ENCODE measurements around the gene WDR87.

The WDR87 gene

GRCh38 chr19:37905946-37906868 lies at the start of gene WDR87:
Gene WDR87, minus strand, starts transcription at chr19:37906594. Its CDS starts 8,355 bp downstream, at chr19:37898239.
- DNase-seq (ENCODE audit: low spot score) = peak; percentile 21

- DNase-seq (ENCODE audit: low spot score) = no peak
These were observed 49.6 kb upstream of the WDR87 start for GRCh38 chr19:37955986-37956385.

- no peak for DNase-seq (ENCODE audit: low spot score)
These were observed 48.1 kb upstream of the WDR87 start for GRCh38 chr19:37954421-37954874.

GRCh38 chr19:37953918-37954303 lies 47.5 kb upstream of the WDR87 start:
- no peak for DNase-seq (ENCODE audit: low spot score)

- no peak for DNase-seq (ENCODE audit: low spot score)
These were observed 47.0 kb upstream of the WDR87 start for GRCh38 chr19:37953171-37953917.

GRCh38 chr19:37951816-37952210 lies 45.4 kb upstream of the WDR87 start:
- no peak for DNase-seq (ENCODE audit: low spot score)

GRCh38 chr19:37950471-37951175 lies 44.2 kb upstream of the WDR87 start:
- DNase-seq (ENCODE audit: low spot score) = no peak

GRCh38 chr19:37948362-37948761 lies 42.0 kb upstream of the WDR87 start:
- DNase-seq (ENCODE audit: low spot score) = no peak

- no peak for DNase-seq (ENCODE audit: low spot score)
These were observed 41.4 kb upstream of the WDR87 start for GRCh38 chr19:37947778-37948177.

GRCh38 chr19:37946132-37946531 lies 39.7 kb upstream of the WDR87 start:
- no peak for DNase-seq (ENCODE audit: low spot score)

GRCh38 chr19:37943480-37943879 lies 37.1 kb upstream of the WDR87 start:
- no peak for DNase-seq (ENCODE audit: low spot score)

- no peak for DNase-seq (ENCODE audit: low spot score)
These were observed 36.1 kb upstream of the WDR87 start for GRCh38 chr19:37942516-37942902.

GRCh38 chr19:37941782-37942515 lies 35.6 kb upstream of the WDR87 start:
- DNase-seq (ENCODE audit: low spot score) = no peak

GRCh38 chr19:37938353-37938752 lies 32.0 kb upstream of the WDR87 start:
- DNase-seq (ENCODE audit: low spot score) = no peak

GRCh38 chr19:37936886-37937285 lies 30.5 kb upstream of the WDR87 start:
- no peak for DNase-seq (ENCODE audit: low spot score)

GRCh38 chr19:37936166-37936565 lies 29.8 kb upstream of the WDR87 start:
- no peak for DNase-seq (ENCODE audit: low spot score)

- DNase-seq (ENCODE audit: low spot score) = no peak
These were observed 28.9 kb upstream of the WDR87 start for GRCh38 chr19:37935341-37935740.

GRCh38 chr19:37933937-37934358 lies 27.6 kb upstream of the WDR87 start:
- DNase-seq (ENCODE audit: low spot score) = no peak

GRCh38 chr19:37932985-37933936 lies 26.9 kb upstream of the WDR87 start:
- no peak for DNase-seq (ENCODE audit: low spot score)

- DNase-seq (ENCODE audit: low spot score) = peak; percentile 18
These were observed 25.7 kb upstream of the WDR87 start for GRCh38 chr19:37931881-37932655.
